Measurements from ENCODE around the gene ABCB8. TPM values are rescaled to one million over a fixed set of nuclear protein-coding genes. Genes with fewer than 3 reads are reported as not detected.

The ABCB8 gene
- total and polyA plus RNA-seq, 9 of the 15 experiments (the other 6 are each of a cell fraction or from before 2014, with no cell fraction given) = 7.6 to 106 (median 36.3) TPM

- no peak for TF ChIP-seq REST (IDR thresholded peaks at IDR 0.05; ENCODE audit: borderline replicate concordance)
- peak; percentile 71; the same call in 1 of the 2 replicates for TF ChIP-seq REST (CRISPR knock-in tag; IDR thresholded peaks at IDR 0.05; ENCODE audit: low read depth)
- no peak for TF ChIP-seq GTF2F1 (IDR thresholded peaks at IDR 0.05; ENCODE audit: low read depth, low read length)
- no peak for TF ChIP-seq POLR3A (IDR thresholded peaks at IDR 0.05; ENCODE audit: borderline replicate concordance, extremely low read depth, insufficient read depth, insufficient read length)
- TF ChIP-seq CBX5 (IDR thresholded peaks at IDR 0.05; ENCODE audit: borderline replicate concordance, low read depth) = 0 out of 2 replicates have a peak, but pooled peaks have one; percentile 74
- peak; percentile 57 for TF ChIP-seq SMARCE1 (IDR thresholded peaks at IDR 0.05)
- TF ChIP-seq CREB3L1 (IDR thresholded peaks at IDR 0.05; ENCODE audit: borderline replicate concordance, low read depth) = peak; percentile 25; the same call in 1 of the 2 replicates
- TF ChIP-seq ATF6 (CRISPR knock-in tag; IDR thresholded peaks at IDR 0.05) = no peak
- peak; percentile 58 to 59 for TF ChIP-seq NRF1 (conservative IDR thresholded peaks at IDR 0.05 in 1 of 2, IDR thresholded peaks at IDR 0.05 in 1 of 2)
- TF ChIP-seq JUN (IDR thresholded peaks at IDR 0.05; ENCODE audit: borderline replicate concordance, low read depth, low read length) = no peak
- 0 out of 2 replicates have a peak, but pooled peaks have one; percentile 55 for TF ChIP-seq JUN (CRISPR knock-in tag; IDR thresholded peaks at IDR 0.05; ENCODE audit: borderline replicate concordance)
- peak; percentile 100 for TF ChIP-seq MAZ (CRISPR knock-in tag; conservative IDR thresholded peaks at IDR 0.05 in 1 of 2, IDR thresholded peaks at IDR 0.05 in 1 of 2)
- TF ChIP-seq CREM (IDR thresholded peaks at IDR 0.05; ENCODE audit: low read depth) = peak; percentile 80
- TF ChIP-seq HDAC8 (tag; IDR thresholded peaks at IDR 0.05) = peak; percentile 43; the same call in 1 of the 2 replicates
These were observed 57.7 kb downstream of the ABCB8 start, which contains the start of gene AGAP3 (continued) for GRCh38 chr7:151085691-151086620.

Measured in K562 (cell line).